ENCODE data around the gene CREB3L4.
A peak's percentile ranks its signal among the peaks of the same experiment; 100 is the strongest.

DNA sequence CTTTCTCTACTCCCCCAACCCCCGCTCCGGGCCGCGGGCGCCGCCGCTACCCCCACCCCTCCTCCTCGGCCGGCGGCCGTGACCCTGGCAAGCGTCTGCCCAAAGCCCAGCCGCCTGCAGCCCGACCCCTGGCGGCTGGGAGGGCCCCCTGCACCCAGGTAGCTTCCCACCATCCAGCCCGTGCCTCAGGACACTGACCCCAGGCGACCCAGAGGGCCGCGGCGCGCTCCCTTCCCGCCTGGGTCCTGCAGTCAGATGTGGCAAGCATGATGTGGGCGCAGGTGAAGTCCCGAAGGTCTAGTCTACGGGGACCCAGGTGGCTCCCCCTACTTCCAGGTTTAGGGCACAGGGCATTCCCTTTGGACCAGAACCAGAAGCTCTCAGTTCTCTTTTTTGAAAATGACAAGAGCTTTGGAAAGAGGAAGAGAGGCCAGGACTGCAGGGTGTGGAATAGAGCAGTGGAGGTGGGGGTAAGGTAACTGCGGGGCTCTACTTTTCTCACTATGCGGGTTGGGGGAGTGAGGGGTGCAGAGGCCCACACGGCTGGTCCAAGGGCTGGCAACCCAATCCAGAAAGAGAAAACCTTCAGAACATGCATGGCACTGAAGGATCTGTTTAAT, 21.0 kb upstream of the CREB3L4 start, which contains the start of gene DENND4B:
- TF ChIP-seq POLR2A (IDR thresholded peaks at IDR 0.05; ENCODE audit: low read depth, low read length) (no peak), POLR2AphosphoS5 (IDR thresholded peaks at IDR 0.05; ENCODE audit: low read depth, low read length) (peak; percentile 15), TAF1 (IDR thresholded peaks at IDR 0.05; ENCODE audit: low read depth, low read length) (no peak), POU2F2 (IDR thresholded peaks at IDR 0.05; ENCODE audit: low read depth, low read length) (no peak), PAX5 (IDR thresholded peaks at IDR 0.05; ENCODE audit: insufficient read depth, low read length, severe bottlenecking) (no peak), SPI1 (IDR thresholded peaks at IDR 0.05; ENCODE audit: low read depth, low read length) (peak; percentile 74)

Measured in GM12891 (cell line).